ENCODE results near the gene ATG101. TPM values are rescaled to one million over a fixed set of nuclear protein-coding genes. Genes with fewer than 3 reads are reported as not detected.

Gene ATG101
- total and polyA plus RNA-seq, 2 experiments from 2014 or later, result 27.7 to 60.3 TPM

DNA sequence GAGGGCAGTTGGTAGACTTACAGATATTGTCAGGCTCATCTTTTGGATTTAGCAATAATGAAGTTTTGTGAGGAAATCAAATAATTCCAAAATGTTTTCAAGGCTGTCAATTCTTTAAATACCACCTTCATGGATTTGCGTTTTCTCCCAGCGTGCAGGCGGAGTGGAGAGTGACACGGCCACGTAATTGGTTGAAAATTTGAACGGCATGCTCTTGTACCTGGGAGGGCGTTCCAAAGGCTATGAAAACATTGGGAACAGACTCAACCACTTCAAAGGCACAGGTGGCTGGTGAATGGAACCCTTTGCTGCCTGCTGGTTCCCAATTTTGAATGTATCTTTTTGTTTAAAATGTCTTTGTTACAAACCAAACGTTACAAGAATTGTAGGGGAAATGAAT, 22.1 kb downstream of the ATG101 start:
- no peak for DNase-seq (ENCODE audit: low spot score)
- no peak for ATAC-seq
- H3F3A ChIP-seq (replicated peaks; ENCODE audit: low read depth), result no peaks in the 10 kb centered on the region
- H3K4me2 ChIP-seq, result no peak overlapping the region
- H3K27me3 ChIP-seq (ENCODE audit: insufficient read depth), result no peaks in the 10 kb centered on the region
- H3K27me3 Mint-ChIP-seq (ENCODE audit: insufficient read depth, low read depth, poor library complexity), result peaks cover 6% of the 10 kb centered on the region
- no peaks in the 10 kb centered on the region for H3K79me2 ChIP-seq (replicated peaks; ENCODE audit: insufficient read depth)
- no peak overlapping the region for H3K27ac Mint-ChIP-seq
- H3K4me3 ChIP-seq, result no peak overlapping the region
- no peak overlapping the region for H2AFZ ChIP-seq
- H3K27ac ChIP-seq (ENCODE audit: low read depth), result no peak overlapping the region
- no peaks in the 10 kb centered on the region; the same call in 2 of the 3 replicates for H3K36me3 Mint-ChIP-seq (ENCODE audit: low read depth)
- H3K9me2 ChIP-seq (ENCODE audit: insufficient read depth), result no peaks in the 10 kb centered on the region
- H3K4me3 Mint-ChIP-seq, result no peak overlapping the region
- peaks cover 12% of the 10 kb centered on the region; the same call in 1 of the 2 replicates for H3K4me1 ChIP-seq (ENCODE audit: insufficient read depth)
- H3K4me1 Mint-ChIP-seq, result peaks cover 13% of the 10 kb centered on the region
- H3K36me3 ChIP-seq (ENCODE audit: insufficient read depth), result no peaks in the 10 kb centered on the region
- H3K9me3 Mint-ChIP-seq, result no peaks in the 10 kb centered on the region
- no peaks in the 10 kb centered on the region for H4K20me1 ChIP-seq (replicated peaks; ENCODE audit: insufficient read depth)
- TF ChIP-seq, protein P1, sequence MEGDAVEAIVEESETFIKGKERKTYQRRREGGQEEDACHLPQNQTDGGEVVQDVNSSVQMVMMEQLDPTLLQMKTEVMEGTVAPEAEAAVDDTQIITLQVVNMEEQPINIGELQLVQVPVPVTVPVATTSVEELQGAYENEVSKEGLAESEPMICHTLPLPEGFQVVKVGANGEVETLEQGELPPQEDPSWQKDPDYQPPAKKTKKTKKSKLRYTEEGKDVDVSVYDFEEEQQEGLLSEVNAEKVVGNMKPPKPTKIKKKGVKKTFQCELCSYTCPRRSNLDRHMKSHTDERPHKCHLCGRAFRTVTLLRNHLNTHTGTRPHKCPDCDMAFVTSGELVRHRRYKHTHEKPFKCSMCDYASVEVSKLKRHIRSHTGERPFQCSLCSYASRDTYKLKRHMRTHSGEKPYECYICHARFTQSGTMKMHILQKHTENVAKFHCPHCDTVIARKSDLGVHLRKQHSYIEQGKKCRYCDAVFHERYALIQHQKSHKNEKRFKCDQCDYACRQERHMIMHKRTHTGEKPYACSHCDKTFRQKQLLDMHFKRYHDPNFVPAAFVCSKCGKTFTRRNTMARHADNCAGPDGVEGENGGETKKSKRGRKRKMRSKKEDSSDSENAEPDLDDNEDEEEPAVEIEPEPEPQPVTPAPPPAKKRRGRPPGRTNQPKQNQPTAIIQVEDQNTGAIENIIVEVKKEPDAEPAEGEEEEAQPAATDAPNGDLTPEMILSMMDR (conservative IDR thresholded peaks at IDR 0.05; ENCODE audit: low read depth in 2 of 2), result no peak
- TF ChIP-seq, protein P2, sequence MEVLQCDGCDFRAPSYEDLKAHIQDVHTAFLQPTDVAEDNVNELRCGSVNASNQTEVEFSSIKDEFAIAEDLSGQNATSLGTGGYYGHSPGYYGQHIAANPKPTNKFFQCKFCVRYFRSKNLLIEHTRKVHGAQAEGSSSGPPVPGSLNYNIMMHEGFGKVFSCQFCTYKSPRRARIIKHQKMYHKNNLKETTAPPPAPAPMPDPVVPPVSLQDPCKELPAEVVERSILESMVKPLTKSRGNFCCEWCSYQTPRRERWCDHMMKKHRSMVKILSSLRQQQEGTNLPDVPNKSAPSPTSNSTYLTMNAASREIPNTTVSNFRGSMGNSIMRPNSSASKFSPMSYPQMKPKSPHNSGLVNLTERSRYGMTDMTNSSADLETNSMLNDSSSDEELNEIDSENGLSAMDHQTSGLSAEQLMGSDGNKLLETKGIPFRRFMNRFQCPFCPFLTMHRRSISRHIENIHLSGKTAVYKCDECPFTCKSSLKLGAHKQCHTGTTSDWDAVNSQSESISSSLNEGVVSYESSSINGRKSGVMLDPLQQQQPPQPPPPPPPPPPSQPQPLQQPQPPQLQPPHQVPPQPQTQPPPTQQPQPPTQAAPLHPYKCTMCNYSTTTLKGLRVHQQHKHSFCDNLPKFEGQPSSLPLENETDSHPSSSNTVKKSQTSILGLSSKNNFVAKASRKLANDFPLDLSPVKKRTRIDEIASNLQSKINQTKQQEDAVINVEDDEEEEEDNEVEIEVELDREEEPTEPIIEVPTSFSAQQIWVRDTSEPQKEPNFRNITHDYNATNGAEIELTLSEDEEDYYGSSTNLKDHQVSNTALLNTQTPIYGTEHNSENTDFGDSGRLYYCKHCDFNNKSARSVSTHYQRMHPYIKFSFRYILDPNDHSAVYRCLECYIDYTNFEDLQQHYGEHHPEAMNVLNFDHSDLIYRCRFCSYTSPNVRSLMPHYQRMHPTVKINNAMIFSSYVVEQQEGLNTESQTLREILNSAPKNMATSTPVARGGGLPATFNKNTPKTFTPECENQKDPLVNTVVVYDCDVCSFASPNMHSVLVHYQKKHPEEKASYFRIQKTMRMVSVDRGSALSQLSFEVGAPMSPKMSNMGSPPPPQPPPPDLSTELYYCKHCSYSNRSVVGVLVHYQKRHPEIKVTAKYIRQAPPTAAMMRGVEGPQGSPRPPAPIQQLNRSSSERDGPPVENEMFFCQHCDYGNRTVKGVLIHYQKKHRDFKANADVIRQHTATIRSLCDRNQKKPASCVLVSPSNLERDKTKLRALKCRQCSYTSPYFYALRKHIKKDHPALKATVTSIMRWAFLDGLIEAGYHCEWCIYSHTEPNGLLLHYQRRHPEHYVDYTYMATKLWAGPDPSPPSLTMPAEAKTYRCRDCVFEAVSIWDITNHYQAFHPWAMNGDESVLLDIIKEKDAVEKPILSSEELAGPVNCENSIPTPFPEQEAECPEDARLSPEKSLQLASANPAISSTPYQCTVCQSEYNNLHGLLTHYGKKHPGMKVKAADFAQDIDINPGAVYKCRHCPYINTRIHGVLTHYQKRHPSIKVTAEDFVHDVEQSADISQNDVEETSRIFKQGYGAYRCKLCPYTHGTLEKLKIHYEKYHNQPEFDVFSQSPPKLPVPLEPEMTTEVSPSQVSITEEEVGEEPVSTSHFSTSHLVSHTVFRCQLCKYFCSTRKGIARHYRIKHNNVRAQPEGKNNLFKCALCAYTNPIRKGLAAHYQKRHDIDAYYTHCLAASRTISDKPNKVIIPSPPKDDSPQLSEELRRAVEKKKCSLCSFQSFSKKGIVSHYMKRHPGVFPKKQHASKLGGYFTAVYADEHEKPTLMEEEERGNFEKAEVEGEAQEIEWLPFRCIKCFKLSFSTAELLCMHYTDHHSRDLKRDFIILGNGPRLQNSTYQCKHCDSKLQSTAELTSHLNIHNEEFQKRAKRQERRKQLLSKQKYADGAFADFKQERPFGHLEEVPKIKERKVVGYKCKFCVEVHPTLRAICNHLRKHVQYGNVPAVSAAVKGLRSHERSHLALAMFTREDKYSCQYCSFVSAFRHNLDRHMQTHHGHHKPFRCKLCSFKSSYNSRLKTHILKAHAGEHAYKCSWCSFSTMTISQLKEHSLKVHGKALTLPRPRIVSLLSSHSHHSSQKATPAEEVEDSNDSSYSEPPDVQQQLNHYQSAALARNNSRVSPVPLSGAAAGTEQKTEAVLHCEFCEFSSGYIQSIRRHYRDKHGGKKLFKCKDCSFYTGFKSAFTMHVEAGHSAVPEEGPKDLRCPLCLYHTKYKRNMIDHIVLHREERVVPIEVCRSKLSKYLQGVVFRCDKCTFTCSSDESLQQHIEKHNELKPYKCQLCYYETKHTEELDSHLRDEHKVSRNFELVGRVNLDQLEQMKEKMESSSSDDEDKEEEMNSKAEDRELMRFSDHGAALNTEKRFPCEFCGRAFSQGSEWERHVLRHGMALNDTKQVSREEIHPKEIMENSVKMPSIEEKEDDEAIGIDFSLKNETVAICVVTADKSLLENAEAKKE (CRISPR knock-in tag; IDR thresholded peaks at IDR 0.05), result no peak
- TF ChIP-seq EZH2phosphoT487 (IDR thresholded peaks at IDR 0.05; ENCODE audit: unreplicated experiment) (no peak), ZNF114 (CRISPR knock-in tag; IDR thresholded peaks at IDR 0.05) (no peak), STAT1 (IDR thresholded peaks at IDR 0.05; ENCODE audit: unreplicated experiment) (no peak), CREB1 (CRISPR knock-in tag; IDR thresholded peaks at IDR 0.05; ENCODE audit: low read depth) (no peak), JUNB (IDR thresholded peaks at IDR 0.05; ENCODE audit: unreplicated experiment) (no peak), ZNF331 (CRISPR knock-in tag; IDR thresholded peaks at IDR 0.05; ENCODE audit: low read depth) (no peak), EZH2 (IDR thresholded peaks at IDR 0.05; ENCODE audit: low read depth, unreplicated experiment) (no peak), NANOG (IDR thresholded peaks at IDR 0.05; ENCODE audit: borderline replicate concordance) (no peak)
